Stimulated activated naive CD4-positive, alpha-beta T cell treated with Interleukin-2 at 50 U/mL for 16 hours (primary cell): ENCODE results near the gene ANXA2.
"Not testable (repeated sequence)": the region's sequence is repeated elsewhere in the genome, so short reads cannot be mapped to it uniquely, and the experiment has no call there.

ENCODE experiments used
- DNase-seq: peaks from one replicate; lab custom pipeline; 2025; lab: John Stamatoyannopoulos, UW

Gene ANXA2

DNA sequence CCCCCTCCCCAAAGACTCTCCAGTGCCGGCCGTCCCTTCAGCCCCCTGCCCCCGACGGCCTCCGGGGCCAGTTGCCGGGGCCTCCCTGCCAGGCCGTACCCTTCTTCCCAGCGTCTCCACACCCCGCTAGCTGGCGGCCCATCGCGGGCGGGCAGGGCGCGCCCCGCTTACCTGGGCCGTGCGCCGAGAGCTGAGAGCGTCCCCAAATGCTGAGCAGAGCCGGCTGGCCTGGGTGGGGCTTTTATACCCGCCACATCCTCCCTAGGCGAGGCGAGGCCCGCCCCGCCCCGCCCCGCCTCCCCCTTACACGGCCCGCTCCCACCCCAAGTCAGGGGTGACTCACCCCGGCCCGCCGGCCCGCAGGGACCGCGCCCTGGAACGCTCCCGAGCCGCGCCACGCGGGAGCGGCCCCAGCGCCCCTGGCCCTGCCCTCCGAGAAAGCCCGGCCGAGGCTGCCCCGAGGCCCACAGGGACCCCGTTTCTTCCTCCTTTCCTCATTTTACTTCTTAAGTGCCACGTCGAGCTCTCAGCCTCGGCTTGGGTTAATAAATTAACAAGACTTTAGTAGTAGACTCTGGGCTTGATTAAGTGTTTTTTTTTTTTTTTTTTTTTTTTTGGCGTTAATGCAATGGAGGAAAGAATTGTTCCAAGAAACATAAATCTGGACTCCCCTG, at the start of gene ANXA2:
ANXA2 (minus strand) TSS at position 215 of the 674 bp plus-strand sequence. CDS start 11,911 bp downstream, outside the sequence.
- DNase-seq: peak; percentile 83

DNA sequence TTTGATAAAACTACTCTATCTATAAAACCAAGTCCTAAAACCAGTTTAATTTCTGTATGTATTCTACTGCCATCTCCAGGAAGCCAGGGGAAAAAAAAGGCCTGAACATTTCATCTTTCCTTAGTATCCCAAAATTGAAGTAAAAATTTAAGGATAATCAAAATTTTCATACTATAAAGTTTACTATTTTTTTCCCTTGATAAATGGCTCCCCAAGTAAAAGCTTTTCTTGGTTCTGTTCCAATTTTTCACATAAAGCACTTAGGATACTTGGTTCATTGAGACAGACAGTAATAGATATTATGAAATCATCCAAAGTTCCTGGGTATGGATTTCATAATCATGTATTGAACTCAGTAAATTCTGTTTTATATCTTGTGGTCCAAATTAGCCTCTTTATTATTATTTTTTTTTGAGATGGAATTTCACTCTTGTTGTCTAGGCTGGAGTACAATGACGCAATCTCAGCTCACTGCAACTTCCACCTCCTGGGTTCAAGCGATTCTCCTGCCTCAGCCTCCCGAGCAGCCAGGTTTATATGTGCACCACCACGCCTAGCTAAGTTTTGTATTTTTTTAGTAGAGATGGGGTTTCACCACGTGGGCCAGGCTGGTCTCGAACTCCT, 46.6 kb upstream of the ANXA2 start:
- no peak for DNase-seq

DNA sequence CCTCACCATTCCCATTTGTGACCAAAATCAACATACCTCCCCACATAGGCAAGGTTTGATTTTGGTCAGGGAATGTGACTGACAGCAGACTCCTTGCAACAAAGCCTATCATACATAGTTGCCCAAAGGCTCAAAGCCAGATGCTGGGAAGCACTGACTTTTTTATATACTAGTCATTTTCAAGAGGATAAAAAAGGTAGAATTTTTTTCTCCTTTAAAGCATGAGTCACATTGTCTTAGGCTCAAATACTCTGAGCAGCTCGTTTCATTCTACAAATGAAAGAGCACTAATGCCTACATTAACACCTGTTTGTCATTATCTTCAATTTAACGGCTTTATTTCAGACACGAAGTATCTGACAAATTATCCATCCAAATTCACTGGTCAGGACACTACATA, 45.0 kb upstream of the ANXA2 start:
- DNase-seq: no peak

DNA sequence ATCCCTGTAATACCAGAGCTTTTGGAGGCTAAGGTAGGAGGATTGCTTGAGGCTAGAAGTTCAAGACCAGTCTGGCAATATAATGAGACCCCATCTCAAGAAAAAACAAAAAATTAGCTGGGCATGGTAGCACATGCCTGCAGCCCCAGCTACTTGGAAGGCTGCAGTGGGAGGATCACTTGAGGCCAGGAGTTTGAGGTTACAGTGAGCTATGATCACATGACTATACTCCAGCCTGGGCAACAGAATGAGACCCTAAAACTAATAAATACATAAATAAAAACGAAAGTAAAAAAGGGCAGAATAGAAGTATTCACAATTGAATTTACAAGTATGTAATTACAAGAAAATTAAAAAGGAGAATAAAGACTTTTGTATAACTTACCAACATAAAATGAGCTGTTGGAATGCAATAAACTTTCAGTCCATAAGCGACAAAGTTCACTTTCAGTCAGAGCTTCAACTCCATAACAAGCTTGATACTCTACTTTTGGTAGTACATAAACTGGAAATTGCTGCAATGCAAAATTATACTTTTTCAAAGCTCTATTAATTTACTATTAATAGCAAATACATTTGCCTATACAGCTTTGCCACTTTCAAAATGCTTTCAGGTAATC, 44.4 kb upstream of the ANXA2 start:
- no peak for DNase-seq

DNA sequence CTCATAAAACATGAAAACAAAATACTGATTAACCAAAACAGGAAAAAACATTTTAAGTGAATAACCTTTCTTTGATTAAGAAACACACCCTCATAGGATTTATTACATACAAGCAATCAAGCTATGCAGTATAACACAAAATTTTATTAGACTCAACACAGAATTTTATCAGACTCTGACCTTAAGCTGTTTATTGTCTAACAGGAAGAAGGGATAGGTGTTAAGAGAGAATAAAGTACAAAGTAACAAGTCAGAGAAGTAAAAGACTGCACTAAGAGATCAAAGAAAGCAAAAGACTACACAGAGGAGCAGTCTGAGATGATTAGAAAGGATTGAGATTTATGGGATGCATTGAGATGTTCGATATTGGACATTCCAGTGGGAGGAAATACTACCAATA, 43.5 kb upstream of the ANXA2 start:
- DNase-seq: no peak

DNA sequence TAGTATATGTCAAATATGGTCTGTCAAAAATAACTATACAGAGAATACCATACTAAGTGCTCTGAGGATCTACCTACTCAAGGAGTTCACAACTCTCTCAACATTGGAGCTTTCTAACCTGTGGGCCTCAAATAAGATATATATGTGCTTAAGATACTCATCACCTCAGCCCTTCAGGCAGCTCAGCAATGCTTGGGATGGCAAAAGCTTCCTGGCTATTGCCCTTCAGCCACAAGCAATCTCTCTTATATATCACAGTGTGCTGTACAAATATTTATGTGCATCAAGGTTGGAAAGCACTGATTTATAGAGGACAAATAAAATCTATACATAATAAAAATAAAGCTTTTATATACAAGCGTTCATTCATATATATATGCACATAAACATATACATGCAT, 40.9 kb upstream of the ANXA2 start:
- DNase-seq: no peak

DNA sequence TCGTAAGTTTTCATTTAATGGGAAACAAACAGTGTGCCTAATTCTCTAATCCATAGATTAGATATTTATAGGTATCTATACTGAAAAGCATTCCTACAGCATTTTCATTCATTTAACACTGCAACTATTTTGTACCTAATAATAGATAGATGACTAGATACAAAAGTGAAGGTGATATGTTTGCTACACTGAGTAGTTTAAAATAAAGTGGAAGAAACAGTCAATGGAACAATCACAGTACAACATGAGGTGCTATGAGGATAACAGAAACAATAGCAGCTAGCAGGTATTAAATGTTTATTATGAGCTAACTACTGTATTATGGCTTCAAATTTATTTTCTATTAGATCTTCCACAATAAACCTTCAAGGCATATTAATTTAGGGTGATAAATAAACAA, 31.1 kb upstream of the ANXA2 start:
- no peak for DNase-seq

DNA sequence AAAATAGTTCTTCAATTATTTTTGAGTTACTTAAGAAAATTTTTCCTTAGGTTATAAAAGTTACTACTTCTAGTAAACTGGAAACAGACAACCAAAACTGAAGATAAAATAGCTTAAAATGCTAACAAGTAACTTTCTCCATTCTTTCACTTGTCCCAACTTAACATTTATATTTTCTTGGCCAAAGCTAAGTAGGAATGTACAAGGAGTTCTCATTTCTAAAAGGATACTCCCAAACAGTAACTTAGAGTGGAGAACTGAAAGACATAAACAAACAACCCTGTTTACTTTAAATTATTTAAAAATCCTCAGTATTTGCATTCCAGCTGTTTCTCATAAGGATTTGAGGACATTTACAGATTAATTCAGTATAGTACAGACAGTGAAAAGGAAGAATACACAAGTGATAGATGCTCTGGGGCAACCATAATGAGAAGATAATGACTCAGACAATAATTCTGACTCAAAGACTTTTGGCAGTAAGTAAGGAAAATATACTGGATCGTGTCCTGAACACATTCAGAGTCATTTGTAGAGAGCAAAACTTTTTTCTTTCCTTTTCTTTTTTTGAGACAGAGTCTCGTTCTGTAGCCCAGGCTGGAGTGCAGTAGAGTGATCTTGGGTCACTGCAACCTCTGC, 29.2 kb upstream of the ANXA2 start:
- DNase-seq: no peak

DNA sequence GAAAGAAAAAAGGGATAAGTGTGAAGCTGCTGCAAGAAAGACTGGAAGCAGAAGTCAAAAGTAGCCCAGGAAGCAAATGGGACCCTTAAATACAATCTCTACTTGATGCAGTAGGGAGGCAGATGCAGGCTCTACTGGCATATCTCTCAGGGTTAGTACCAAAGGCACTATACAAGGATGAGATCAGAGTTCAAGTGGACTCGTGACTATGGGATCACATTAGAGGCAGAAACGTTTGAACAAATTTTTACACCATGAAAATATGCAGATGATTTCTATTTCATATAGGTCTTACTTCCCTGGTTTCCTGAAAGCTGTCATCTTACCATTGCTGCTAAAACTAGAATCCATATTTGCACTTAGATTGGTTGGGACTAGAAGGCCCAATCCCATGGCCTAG, 27.7 kb upstream of the ANXA2 start:
- no peak for DNase-seq

DNA sequence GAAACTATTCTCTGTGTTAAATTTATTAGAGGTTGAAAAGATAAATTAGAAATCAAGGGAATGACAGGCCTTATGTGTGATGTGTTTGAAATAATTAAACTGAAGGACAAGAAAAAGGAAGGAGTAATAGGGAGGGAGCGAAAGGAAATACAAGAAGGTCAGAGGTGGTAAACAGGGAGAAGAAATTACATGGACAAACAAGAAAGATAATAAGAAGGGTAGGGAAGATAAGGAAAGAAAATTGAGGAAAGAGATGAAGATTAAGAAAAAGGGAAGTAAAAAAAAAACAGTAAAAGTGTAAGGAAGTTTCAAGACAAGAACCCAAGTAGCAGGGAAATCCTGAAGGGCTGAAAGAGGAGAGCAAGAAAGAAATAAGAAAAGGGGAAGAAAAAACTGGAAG, 26.2 kb upstream of the ANXA2 start:
- no peak for DNase-seq

DNA sequence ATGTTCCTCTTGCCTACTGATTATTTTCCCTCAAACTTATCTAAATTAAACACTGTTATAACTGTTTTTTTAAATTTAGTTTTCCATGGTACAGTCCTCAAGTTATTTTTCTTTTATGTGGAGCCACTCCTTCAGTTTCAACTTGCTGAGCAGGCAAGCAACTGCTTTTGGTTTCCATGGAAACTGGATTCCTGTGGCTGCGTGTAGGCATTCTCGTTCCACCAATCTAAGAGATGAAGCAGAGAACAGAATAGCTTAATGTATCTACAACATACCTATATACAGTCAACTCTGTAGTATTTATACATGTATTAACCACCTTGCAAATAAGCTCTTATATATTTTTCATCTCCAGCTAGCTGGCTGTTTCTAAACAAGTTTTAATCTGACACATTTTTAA, 25.8 kb upstream of the ANXA2 start:
- DNase-seq: no peak

DNA sequence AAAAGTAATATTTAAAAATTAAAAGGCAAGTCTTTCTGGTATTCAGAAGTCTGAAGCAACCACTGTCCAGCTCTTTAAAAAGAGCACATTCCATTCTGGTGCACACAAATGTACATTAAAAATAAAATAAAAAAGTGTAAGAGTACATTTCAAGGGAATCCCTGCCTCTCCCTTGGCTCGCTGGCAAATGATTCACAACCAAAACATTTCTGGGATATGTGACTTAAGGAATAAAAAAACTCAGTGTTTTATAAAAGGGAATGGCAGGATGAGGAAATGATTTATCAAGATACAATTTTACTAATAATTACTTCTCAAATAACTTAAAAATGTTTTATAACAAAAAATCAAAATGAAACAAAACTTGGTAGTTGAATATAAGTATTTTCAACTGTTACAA, 23.8 kb upstream of the ANXA2 start:
- DNase-seq: no peak

DNA sequence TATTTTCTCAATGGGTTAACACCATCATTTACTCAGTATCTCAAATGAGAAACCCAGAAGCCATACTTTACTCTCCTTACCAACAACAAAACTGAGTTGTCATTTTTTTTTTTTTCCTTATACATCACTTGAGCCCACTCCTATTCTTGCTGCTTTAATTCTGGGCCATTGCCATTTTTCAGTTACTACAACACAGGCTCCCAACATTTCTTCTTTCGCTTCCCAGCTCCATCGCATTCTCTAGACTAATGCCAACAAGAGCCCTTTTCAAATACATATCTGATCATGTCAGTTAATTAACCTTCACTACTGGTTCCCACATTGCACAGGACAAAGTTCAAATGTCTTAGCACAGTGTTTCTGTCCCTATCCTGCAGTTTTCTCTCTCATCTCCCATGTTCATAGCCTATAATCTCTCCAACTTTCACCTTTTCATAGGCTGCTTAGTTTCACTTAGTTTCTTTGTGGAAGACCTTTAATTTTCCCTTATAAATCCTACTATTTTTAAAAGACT, 22.5 kb upstream of the ANXA2 start:
- DNase-seq: no peak

DNA sequence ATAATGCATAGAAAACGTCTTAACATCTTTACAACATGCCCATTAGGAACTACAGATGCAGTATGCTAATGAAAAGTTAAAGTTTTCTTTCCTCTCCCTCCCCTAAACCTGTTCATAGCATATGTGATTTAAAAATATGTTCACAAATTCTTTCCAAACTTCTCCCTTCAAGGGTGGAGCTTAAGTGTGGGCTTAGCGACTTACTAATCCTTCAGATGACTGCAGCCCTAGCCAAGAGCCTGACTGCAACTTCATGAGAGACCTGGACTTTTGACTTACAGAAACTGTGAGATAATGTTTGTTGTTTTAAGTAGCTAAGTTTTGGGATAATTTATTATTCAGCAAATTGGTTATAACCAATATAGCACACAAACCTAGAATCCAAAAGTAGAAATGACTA, 22.0 kb upstream of the ANXA2 start:
- no peak for DNase-seq

DNA sequence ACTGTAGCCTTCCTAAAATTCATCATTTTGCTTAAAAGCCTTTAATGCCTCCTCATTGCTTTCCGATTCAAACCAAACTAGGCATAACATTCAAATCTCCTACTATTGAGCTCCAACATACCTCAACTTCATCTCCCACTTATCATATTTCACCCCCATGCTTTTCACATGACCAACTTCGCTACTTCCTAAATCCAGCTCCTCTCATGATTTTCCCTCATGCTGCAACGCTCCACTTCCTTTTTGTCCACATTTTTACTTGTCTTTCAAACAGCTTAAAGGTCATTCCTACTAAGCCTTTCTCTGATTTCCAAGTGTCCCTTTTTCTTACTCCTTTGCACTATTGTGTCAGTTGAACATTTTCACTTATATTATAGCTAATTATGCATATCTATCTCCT, 20.3 kb upstream of the ANXA2 start:
- no peak for DNase-seq

DNA sequence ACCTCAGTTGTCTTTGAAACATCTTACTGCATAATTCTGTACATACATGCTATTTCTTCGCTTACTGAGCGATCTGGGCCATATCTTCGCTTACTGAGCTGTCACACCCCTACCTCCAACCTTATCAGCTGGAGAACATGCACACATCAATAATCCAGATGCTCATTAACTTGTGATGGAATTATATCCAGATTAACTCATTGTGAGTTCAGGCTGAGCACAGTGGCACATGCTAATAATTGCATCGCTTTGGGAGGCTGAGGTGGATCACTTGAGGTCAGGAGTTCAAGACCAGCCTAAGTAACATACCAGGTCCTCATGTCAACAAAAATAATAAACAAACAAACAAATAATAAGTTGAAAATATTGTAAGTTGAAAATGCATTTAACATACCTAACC, 19.3 kb upstream of the ANXA2 start:
- no peak for DNase-seq

DNA sequence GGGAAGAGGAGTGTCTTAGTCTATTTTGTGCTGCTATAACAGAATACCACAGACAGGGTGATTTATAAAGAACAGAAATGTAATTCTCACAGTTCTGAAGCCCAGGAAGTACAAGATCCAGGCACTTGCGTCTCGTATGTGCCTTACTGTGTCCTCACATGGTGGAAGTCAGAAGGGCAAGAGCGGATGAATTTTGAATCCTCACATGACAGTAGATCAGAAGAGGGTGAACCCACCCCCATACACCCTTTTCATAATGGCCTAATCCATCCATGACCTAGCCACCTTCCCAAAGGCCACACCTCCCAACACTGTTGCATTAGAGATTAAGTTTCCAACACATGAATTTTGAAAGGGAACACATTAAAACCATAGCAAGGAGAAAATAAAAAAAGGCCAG, 18.7 kb upstream of the ANXA2 start:
- no peak for DNase-seq

DNA sequence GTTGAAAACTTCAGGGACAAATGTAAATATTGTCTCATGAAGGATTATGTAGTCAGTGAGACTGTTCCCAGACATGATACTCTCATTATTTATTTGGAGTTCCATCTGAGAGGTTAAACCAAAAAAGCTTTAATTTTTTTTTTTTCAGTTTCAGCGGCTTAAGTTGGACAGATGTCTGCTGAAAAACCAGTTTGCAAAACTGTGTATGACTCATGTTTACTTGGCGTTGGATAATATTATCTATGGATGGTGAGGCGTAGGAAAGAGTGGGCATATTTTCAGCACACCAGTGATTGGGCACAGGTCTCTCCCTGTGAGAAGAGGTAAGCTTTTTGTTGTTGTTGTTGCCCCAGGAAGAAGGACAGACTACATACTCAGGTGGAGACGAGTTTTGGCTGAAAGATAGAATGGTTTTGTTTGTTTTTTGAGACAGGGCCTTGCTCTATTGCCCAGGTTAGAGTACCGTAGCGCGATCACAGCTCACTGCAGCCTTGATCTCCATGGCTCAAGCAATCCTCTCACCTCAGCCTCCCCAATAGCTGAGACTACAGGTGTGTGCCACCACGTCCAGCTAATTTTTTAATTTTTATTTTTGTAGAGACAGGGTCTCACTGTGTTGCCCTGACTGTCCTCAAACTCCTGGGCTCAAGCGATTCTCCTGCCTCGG, 16.4 kb upstream of the ANXA2 start:
- DNase-seq: no peak

DNA sequence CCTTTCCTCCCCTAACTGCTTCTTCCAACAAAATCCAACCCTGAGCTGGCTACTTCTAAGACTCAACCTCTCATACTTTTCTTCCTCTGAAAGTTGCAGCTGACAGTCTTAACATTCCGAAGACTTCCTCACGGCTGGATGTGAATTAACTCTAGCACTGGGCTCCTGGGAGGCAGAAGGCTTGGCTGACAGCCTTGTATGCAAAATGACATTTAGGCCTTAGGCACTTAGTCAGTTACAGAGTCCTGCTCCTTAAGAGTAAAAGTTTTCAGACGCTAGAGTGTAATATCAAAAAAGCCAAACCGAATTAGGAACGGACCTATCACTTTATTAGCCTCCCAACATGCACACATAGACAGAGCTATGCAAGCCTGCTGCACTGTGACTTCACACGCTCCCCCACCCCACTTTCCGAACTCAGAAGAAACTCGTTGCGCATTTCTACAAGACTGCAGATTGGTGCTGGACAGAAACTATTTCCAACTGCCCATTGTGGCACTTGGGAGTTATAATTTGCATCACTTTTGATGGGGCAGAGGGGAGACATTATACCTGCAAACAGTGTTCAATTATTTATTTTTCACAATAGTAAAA, 15.5 kb upstream of the ANXA2 start:
- DNase-seq: no peak

DNA sequence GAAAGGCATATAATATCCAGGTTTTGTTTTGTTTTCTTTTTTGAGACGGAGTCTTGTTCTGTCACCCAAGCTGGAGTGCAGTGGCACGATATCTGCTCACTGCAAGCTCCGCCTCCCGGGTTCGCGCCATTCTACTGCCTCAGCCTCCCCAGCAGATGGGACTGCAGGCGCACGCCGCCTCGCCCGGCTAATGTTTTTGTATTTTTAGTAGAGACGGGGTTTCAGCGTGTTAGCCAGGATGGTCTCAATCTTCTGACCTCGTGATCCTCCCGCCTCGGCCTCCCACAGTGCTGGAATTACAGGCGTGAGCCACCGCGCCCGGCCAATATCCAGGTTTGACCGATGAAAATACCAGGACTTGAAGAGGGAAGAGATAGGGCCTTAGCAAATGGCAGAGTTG, 15.0 kb upstream of the ANXA2 start:
- not testable (repeated sequence) for DNase-seq

DNA sequence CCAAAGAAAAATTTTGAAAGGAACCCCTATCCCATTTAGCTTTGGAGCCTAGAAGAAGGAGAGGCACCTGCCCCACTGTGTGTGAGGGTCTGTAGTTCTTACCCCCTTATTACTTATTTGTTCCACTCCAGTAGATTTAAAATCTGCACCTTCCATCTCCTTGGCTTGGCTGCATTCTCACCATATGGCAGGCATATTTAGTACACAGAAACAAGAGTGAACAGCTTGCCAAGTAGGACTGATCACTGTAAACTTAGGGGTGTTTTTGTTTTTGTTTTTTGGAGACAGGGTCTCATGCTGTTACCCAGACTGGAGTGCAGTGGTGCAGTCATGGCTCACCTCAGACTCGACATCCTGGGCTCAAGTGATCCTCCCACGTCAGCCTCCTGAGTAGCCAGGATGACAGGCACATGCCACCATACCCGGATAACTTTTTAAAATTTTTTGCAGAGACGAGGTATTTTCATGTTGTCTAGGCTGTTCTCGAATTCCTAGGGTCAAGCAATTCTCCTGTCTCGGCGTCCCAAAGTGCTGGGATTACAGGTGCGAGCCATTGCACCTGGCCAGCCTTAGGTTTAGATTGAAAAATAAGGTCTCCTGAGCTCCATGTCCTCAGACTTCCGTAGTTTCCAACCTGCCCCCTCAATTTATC, 14.1 kb upstream of the ANXA2 start:
- no peak for DNase-seq
